IPS-15b (cell line): ENCODE measurements around the gene FHOD3.

Source experiments
- H3K27me3 ChIP-seq: one replicate; pipeline ENCODE4 v1.6.1; 2013; ENCODE audit warnings: low read length; ENCODE audit not compliant: control insufficient read depth, insufficient read depth
- H3K36me3 ChIP-seq: one replicate; pipeline ENCODE4 v1.6.1; 2013; ENCODE audit warnings: low read length; ENCODE audit not compliant: control insufficient read depth, insufficient read depth
- H3K4me1 ChIP-seq: one replicate; pipeline ENCODE4 v1.6.1; 2013; ENCODE audit warnings: mild to moderate bottlenecking, low read length; ENCODE audit not compliant: control insufficient read depth, insufficient read depth
- H3K4me3 ChIP-seq: one replicate; pipeline ENCODE4 v1.5.1; 2013; ENCODE audit warnings: low read depth, low read length
- H3K9ac ChIP-seq: one replicate; pipeline ENCODE4 v1.6.1; 2013; ENCODE audit warnings: low read depth, mild to moderate bottlenecking, low read length
- H3K9me3 ChIP-seq: one replicate; pipeline ENCODE4 v1.6.1; 2013; ENCODE audit warnings: mild to moderate bottlenecking, low read length; ENCODE audit not compliant: control insufficient read depth, insufficient read depth

The FHOD3 gene

DNA sequence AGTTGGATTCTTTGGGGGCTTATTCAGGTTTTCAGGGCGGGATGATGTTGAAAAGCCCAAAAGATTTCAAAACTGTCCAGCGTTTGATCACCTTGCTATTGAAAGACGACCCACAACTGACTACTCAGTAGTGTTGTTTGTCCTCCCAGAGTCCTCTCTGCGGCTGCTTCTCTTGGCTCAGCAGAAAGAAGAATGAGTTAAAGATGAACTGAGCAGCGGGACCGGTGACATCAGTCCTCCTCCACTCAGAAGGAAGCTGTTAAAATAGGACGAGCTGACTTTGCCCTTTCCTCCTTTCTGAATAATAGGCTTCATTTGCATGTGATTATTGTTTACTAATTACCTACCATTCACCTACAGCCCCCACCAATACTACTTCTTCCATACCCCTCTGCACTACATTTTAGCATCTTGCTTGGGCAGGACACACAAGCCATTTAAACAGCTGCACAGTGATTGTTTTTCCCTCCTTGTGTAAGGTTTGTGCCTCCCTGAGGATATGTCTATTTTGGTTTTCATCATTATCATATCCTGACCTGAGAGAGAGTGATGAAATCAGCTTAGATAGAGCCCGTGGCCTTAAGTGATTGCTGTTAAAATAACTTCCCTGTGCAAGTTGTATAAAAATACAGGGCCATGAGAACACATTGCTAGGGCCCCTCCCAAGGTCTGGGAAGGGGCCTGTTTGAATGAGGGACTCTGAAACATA is 261.8 kb downstream of the FHOD3 start:
- Histone ChIP-seq H3K27me3 (no peaks in the 10 kb centered on the region), H3K4me1 (peaks cover 1% of the 10 kb centered on the region), H3K9ac (no peak overlapping the region), H3K36me3 (no peaks in the 10 kb centered on the region), H3K4me3 (no peak overlapping the region), H3K9me3 (no peaks in the 10 kb centered on the region)

DNA sequence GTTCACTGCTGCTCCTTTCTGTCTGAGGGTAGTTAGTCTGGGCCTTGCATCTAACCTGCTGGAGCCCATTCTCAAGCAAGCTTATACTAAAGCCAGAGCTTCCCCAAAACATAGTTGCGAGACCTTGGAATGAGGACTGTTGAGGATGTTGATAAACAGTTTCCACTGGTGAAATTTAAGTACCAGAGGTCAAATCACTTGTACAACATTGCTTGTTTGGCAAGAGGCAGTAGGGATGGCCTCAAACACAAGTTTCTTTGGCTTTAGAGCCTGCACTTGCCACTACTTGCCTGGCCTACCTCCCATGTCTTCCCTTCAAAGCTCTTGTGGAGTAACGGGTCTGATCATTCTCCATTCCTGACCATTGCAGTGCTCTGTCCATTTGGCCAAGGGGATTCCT is 262.7 kb downstream of the FHOD3 start:
- H3K4me1 ChIP-seq = peaks cover 8% of the 10 kb centered on the region
- H3K9ac ChIP-seq = no peak overlapping the region
- no peaks in the 10 kb centered on the region for H3K36me3 ChIP-seq
- no peaks in the 10 kb centered on the region for H3K27me3 ChIP-seq
- no peaks in the 10 kb centered on the region for H3K9me3 ChIP-seq
- H3K4me3 ChIP-seq = no peak overlapping the region

DNA sequence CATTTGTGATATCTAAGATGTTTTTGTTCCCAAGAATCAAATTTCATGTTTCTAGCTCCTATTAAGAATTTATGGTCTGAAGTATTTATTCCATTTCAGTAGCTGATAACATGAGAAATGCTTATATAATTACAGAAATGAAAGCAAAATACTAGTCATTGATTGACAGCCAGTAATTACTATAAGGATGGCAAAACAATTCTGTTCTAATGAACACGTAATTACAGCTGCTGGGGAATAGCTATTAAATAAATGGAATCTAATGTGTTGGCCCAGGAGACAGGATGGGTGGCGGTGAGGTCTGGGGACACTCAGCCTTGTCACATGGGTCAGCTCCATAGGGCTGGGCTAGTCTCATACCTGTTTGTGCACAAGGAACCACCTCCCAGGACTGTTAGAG is 263.5 kb downstream of the FHOD3 start:
- no peaks in the 10 kb centered on the region for H3K27me3 ChIP-seq

DNA sequence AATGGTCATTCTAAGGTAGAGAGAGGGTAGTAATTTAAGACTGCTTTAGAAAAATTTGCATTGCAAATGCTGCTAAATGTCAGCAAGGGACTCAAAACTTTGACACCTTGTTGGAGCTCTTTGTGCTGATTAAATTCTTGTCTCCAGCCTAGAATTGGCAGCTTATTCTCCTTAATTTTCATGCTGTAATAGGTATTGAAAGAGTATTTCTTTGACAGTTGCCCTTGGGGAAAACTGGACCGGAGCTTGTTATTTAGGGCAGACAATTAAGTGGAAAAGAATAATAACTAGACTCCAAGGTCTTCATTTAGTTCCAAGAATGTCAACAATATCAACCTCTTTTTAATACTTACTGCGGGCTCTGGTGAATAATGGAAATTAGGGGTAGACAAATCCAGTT is 267.3 kb downstream of the FHOD3 start:
- H3K9me3 ChIP-seq = no peaks in the 10 kb centered on the region
- no peak overlapping the region for H3K4me3 ChIP-seq
- no peaks in the 10 kb centered on the region for H3K36me3 ChIP-seq
- no peak overlapping the region for H3K9ac ChIP-seq
- H3K4me1 ChIP-seq = peaks cover 19% of the 10 kb centered on the region
- H3K27me3 ChIP-seq = no peaks in the 10 kb centered on the region

More for the DNA sequence above, 263.5 kb downstream of the FHOD3 start:
- Histone ChIP-seq H3K4me1 (peaks cover 8% of the 10 kb centered on the region), H3K9ac (no peak overlapping the region), H3K9me3 (no peaks in the 10 kb centered on the region), H3K4me3 (no peak overlapping the region), H3K36me3 (no peaks in the 10 kb centered on the region)

DNA sequence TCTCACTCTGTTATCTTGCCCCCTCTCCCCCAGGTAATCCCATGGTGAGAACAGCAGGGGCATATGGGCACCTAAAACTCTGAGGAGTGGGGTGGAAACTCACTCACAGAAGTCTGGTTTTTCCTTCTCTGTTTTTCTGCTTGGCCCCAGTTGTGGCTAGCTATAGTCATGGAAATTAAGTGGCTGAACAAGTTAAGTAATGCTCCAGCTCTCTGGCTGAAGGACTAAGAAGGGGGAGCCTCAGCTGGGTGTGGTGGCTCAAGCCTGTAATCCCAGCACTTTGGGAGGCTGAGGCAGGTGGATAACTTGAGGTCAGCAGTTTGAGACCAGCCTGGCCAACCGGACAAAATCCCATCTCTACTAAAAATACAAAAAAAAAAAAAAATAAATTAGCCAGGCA is 270.3 kb downstream of the FHOD3 start:
- Histone ChIP-seq H3K4me3 (no peak overlapping the region), H3K4me1 (peaks cover 19% of the 10 kb centered on the region), H3K27me3 (no peaks in the 10 kb centered on the region), H3K36me3 (no peaks in the 10 kb centered on the region), H3K9ac (peak overlapping the region; percentile 16), H3K9me3 (no peaks in the 10 kb centered on the region)

DNA sequence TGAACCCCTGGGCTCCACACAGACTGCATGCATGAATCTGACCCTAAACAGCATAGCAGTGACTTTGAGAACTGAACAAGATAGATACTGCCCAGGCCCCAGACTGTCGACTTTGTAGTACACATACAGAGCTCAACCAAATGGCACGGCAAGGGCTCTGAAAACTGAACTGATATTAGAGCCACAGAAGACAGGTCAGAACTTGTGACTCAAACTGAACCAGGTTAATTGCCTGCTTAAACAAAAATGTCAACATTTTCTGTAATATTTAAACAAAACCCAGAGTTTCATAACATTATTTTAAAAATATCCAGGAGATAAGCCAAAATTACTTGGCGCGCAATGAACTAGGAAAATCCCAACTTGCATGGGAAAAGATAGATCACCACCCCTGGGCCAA is 271.0 kb downstream of the FHOD3 start:
- Histone ChIP-seq H3K9ac (no peak overlapping the region), H3K4me1 (peaks cover 19% of the 10 kb centered on the region), H3K36me3 (no peaks in the 10 kb centered on the region), H3K27me3 (no peaks in the 10 kb centered on the region), H3K9me3 (no peaks in the 10 kb centered on the region), H3K4me3 (no peak overlapping the region)

DNA sequence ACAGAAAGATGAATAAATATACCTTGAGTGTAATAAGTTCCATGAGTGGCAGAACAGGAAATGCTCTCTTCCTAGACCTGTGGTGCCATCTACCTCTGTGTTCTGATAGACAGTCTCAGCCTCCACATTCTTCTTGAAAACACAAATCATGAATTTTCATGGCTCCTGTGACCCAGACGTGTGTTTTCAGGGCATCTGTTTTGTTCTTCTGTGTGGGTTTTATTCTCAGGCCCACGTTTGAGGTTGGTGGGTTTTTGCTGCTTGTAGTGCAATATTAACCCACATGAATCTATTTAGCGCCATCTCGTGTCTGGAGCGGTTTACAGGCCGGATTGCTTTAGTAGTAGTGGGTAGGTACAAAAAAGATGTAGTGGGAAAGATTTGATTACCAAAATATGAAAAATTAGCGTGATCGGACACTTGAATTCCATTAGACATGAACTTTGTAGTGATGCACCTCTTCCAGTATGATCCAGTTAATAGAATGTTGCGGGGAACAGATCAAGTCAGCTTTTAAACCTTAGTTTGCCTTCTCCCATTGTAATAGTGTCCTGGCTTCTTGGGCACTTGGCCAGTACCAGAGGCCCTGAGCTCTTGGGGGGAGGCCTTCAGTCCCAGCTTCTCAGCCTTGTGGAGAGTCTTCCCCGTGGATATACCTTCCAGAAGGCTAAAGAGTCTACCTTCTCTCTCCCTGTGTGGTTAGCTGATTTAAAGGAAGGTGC is 274.8 kb downstream of the FHOD3 start:
- no peak overlapping the region for H3K4me3 ChIP-seq
- H3K36me3 ChIP-seq = no peaks in the 10 kb centered on the region
- H3K27me3 ChIP-seq = no peaks in the 10 kb centered on the region
- no peak overlapping the region for H3K9ac ChIP-seq
- H3K4me1 ChIP-seq = peaks cover 5% of the 10 kb centered on the region
- no peaks in the 10 kb centered on the region for H3K9me3 ChIP-seq

DNA sequence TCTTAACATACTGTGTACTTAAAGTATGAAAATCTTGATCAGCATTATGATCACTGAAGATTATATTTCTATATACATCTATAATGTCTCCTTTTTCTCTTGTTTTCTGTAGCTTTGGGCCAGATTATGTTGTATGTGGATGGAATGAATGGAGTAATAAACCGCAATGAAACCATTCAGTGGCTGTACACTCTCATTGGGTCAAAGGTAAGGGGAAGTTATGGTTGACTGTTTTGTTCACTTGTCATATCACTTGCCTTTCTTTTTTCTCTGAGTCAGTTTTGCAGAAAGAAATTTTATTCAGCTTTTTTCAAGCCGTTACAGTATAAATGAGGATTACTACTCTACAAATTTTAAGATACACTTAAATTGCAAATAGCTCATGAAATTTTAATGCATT is 278.8 kb downstream of the FHOD3 start:
- H3K27me3 ChIP-seq = no peaks in the 10 kb centered on the region
- no peaks in the 10 kb centered on the region for H3K9me3 ChIP-seq
- H3K4me3 ChIP-seq = no peak overlapping the region
- no peaks in the 10 kb centered on the region for H3K36me3 ChIP-seq
- no peak overlapping the region for H3K9ac ChIP-seq
- H3K4me1 ChIP-seq = no peaks in the 10 kb centered on the region

DNA sequence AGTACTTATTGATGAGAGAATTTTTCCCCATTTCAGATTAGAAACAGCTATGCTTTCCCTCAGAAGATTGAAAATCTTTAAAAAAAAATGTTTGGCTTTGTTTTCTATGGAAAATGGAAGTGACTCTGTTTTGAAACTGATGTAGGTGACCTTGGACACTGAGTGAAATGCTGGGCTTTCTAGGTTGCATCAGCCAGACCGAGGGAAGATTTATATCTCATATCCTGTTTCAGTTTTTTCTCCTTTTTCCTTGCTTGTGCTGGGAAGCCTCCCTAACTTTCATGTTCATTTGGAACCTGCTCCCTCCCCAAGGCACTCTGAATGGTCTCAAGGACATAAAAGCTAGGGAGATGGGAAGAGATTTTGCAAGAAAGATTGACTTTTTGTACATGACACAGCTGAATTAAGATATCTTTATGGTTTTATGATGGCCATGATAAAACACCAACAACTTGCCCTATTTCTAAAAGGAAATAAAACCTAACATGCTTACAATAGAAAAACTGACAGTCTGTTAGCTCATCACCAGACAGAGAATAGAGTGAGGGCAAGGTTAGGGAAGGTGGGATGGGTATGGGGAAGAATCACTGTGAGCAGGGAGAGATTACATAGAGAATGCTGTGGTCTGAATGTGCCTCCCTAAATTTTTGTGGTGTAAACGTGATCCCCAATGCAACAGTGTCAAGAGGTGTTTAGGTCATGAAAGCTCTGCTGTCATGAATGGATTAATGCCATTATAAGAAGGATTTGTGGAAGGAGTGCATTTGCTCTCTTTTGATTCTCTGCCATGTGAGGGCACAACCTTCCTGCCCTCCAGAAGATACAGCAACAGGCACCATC is 281.6 kb downstream of the FHOD3 start:
- no peaks in the 10 kb centered on the region for H3K36me3 ChIP-seq
- no peak overlapping the region for H3K4me3 ChIP-seq
- H3K9ac ChIP-seq = no peak overlapping the region
- peaks cover 16% of the 10 kb centered on the region for H3K4me1 ChIP-seq
- H3K9me3 ChIP-seq = no peaks in the 10 kb centered on the region
- no peaks in the 10 kb centered on the region for H3K27me3 ChIP-seq

DNA sequence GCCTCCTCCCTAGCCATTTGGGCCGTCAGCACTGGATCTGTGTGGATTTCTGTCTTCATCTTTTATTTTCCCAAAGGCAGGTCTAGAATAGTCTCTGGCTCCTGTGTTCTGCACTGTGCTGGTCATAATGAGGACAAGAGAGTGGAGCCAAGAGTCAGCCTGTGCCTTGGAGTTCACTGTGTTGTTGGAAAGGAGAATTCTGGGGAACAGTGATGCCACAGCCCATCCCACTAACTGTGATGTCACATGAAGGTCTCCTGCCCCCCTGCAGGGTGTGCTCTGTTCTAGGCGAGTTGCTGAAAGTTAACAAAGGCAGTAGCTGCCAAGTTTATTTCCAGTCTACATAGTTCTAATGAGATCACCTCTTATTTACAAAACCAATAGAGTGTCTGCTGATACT is 282.8 kb downstream of the FHOD3 start:
- no peaks in the 10 kb centered on the region for H3K36me3 ChIP-seq
- H3K27me3 ChIP-seq = no peaks in the 10 kb centered on the region
- no peak overlapping the region for H3K4me3 ChIP-seq

DNA sequence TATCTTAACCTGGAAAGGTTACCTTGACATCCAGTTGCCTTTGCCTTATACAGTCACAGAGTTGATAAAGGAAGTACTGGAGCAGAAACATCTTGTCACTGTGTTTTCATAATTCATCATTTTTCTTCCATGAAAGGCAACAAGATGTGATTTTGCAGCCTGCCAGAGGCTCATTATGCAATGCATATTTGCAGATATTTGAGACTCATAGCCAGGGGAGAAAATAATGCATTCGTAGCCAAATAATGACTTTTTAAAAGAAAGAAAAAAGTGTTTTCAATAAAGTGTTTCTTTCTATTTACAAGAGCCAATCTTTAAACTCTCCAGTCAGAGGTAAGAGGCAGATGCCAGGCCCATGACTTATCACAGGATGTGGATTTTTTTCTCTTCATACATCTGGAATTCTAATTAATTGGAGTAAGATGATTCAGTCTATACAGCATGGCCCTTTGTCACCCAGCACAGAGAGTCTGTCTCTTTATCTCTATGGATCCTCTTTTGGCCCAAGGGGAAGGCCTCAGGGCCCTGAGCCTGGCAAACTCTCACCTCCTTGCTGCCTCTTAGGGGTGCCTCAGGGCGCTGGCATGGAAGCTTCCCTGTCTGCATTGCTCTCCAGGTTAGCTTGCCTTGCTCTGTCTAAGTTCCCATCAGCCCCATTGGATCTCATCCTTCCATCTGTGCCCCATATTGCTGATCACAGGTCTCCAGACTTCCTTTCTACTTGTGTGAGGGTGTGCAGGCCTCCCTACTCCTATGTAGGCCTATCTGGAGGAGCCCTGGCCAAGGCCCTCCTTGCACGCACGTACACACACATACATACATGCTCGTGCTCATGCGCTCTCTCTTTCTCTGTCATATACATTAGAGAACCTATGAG is 283.6 kb downstream of the FHOD3 start:
- no peaks in the 10 kb centered on the region for H3K9me3 ChIP-seq
- no peaks in the 10 kb centered on the region for H3K36me3 ChIP-seq
- peaks cover 19% of the 10 kb centered on the region for H3K4me1 ChIP-seq
- no peaks in the 10 kb centered on the region for H3K27me3 ChIP-seq
- no peak overlapping the region for H3K9ac ChIP-seq
- no peak overlapping the region for H3K4me3 ChIP-seq

More for the DNA sequence above, 282.8 kb downstream of the FHOD3 start:
- Histone ChIP-seq H3K4me1 (peaks cover 19% of the 10 kb centered on the region), H3K9me3 (no peaks in the 10 kb centered on the region), H3K9ac (no peak overlapping the region)
